Right ventricle myocardium inferior (tissue), 1 donor: ENCODE results near the gene CYBC1. TPM values are rescaled to one million over a fixed set of nuclear protein-coding genes. Genes with fewer than 3 reads are reported as not detected.
"Not testable (repeated sequence)": the region's sequence is repeated elsewhere in the genome, so short reads cannot be mapped to it uniquely, and the experiment has no call there.

Experiments
- ATAC-seq: fragments of 200-7000 bp; cut with Tn5 transposase; one replicate; pipeline ENCODE4 v1.9.1; 2020; ENCODE audit warnings: mild to moderate bottlenecking, moderate library complexity
- DNase-seq: peaks from one replicate; pipeline ENCODE4 v3.0.0; 2021; ENCODE audit errors: missing footprints
- intact Hi-C: fragments of 100-400 bp; cut with DNase I; formaldehyde crosslinking; loops from one replicate; pipeline ENCODE4 v1.11.0; 2022
- total RNA-seq: library from RNA; stranded (reverse); fragmentation: NEBNext Ultra II Directional; extraction: Animal tissue kit (Norgen Biotek cat#: 25700); gene quantifications from one replicate; pipeline ENCODE4 v1.2.1, GENCODE V29; 2021
- donor health status: DM: no; HTN: yes; CAD: no; lungs with severe emphysema.

Gene CYBC1
- total RNA-seq, 1 donor from 2014 or later: 29.4 TPM

GRCh38 chr17:82483836-82484235, 33.3 kb upstream of the CYBC1 start:
- no peak for DNase-seq
- peak; percentile 29 for ATAC-seq
- intact Hi-C loops: no loop called here

GRCh38 chr17:82483204-82483660, 32.7 kb upstream of the CYBC1 start:
- intact Hi-C loops: no loop called here
- no peak for DNase-seq
- ATAC-seq: no peak

GRCh38 chr17:82480318-82480717, 29.8 kb upstream of the CYBC1 start:
- DNase-seq (no peak), ATAC-seq (no peak)
- intact Hi-C loops: no loop called here

- ATAC-seq (no peak), DNase-seq (no peak)
- intact Hi-C loops: no loop called here
Observed at GRCh38 chr17:82479602-82480001, 29.1 kb upstream of the CYBC1 start.

- intact Hi-C loops: no loop called here
- ATAC-seq (no peak), DNase-seq (no peak)
Observed at GRCh38 chr17:82477934-82478333, 27.4 kb upstream of the CYBC1 start.

- intact Hi-C loops: no loop called here
- DNase-seq: no peak
Observed at GRCh38 chr17:82475458-82475857, 24.9 kb upstream of the CYBC1 start.

GRCh38 chr17:82474223-82475010, 23.9 kb upstream of the CYBC1 start:
- no peak for DNase-seq
- intact Hi-C loops: no loop called here
- ATAC-seq: no peak

More at GRCh38 chr17:82475458-82475857, 24.9 kb upstream of the CYBC1 start:
- no peak for ATAC-seq

GRCh38 chr17:82470065-82470464, 19.5 kb upstream of the CYBC1 start:
- ATAC-seq (no peak), DNase-seq (no peak)
- intact Hi-C loops: no loop called here

- intact Hi-C loops: no loop called here
- ATAC-seq: no peak
- no peak for DNase-seq
Observed at GRCh38 chr17:82468692-82469091, 18.1 kb upstream of the CYBC1 start.

GRCh38 chr17:82465023-82465603, 14.6 kb upstream of the CYBC1 start:
- intact Hi-C loops: no loop called here
- no peak for DNase-seq

GRCh38 chr17:82464567-82464929, 14.0 kb upstream of the CYBC1 start:
- ATAC-seq: no peak
- no peak for DNase-seq
- intact Hi-C loops: no loop called here

More at GRCh38 chr17:82465023-82465603, 14.6 kb upstream of the CYBC1 start:
- no peak for ATAC-seq

GRCh38 chr17:82463925-82464566, 13.5 kb upstream of the CYBC1 start:
- ATAC-seq (peak; percentile 43), DNase-seq (no peak)
- intact Hi-C loops: no loop called here

- no peak for DNase-seq
- no peak for ATAC-seq
- intact Hi-C loops: no loop called here
Observed at GRCh38 chr17:82463391-82463790, 12.8 kb upstream of the CYBC1 start.

GRCh38 chr17:82461827-82462524, 11.4 kb upstream of the CYBC1 start:
- intact Hi-C loops: no loop called here
- ATAC-seq (no peak), DNase-seq (no peak)

GRCh38 chr17:82459936-82460335, 9.4 kb upstream of the CYBC1 start:
- ATAC-seq, intact Hi-C loops, DNase-seq: not testable (repeated sequence)

- DNase-seq (no peak), ATAC-seq (no peak)
- intact Hi-C loops: loop anchor here (1.0 kb wide), 1 partner anchor 69 kb away; no protein-coding TSS in a partner anchor
Observed at GRCh38 chr17:82458885-82459424, 8.4 kb upstream of the CYBC1 start.

GRCh38 chr17:82458179-82458884, 7.8 kb upstream of the CYBC1 start, which contains the start of gene NARF:
Gene NARF, plus strand, starts transcription at chr17:82458741. Its CDS starts 63 bp downstream, at chr17:82458804.
- intact Hi-C loops: loop anchor here (1.0 kb wide), 1 partner anchor 70 kb away; no protein-coding TSS in a partner anchor
- ATAC-seq: peak; percentile 99

GRCh38 chr17:82457929-82458178, 7.3 kb upstream of the CYBC1 start:
- DNase-seq (no peak), ATAC-seq (no peak)
- intact Hi-C loops: loop anchor here (1.0 kb wide), 1 partner anchor 70 kb away; no protein-coding TSS in a partner anchor

More at GRCh38 chr17:82458179-82458884, 7.8 kb upstream of the CYBC1 start, which contains the start of gene NARF:
- DNase-seq: peak; percentile 99
